Hepatocyte (in vitro differentiated cells): ENCODE data around the gene RNF182. TPM values are rescaled to one million over a fixed set of nuclear protein-coding genes. Genes with fewer than 3 reads are reported as not detected.
A peak's percentile ranks its signal among the peaks of the same experiment; 100 is the strongest.

ENCODE experiments used
- DNase-seq: peaks from one replicate; pipeline ENCODE4 v3.0.0-alpha.2; 2016; ENCODE audit warnings: low spot score
- H2AFZ ChIP-seq: fragments of 200-600 bp; sonication (generic); 2 replicates; pipeline ENCODE4 v1.6.0; 2016; ENCODE audit warnings: antibody characterized with exemption, mild to moderate bottlenecking
- H3K27ac ChIP-seq: fragments of 200-600 bp; sonication (generic); 2 replicates; pipeline ENCODE4 v1.5.1; 2016; ENCODE audit warnings: mild to moderate bottlenecking
- H3K27me3 ChIP-seq: fragments of 200-600 bp; sonication (generic); 2 replicates; pipeline ENCODE4 v1.6.1; 2016
- H3K36me3 ChIP-seq: fragments of 200-600 bp; sonication (generic); replicated peaks from 2 replicates; pipeline ENCODE4 v1.5.1; 2016; ENCODE audit warnings: low read depth; ENCODE audit not compliant: insufficient read depth
- H3K4me1 ChIP-seq: fragments of 200-600 bp; sonication (generic); 2 replicates; pipeline ENCODE4 v1.5.1; 2016; ENCODE audit warnings: mild to moderate bottlenecking, moderate library complexity; ENCODE audit not compliant: insufficient read depth
- H3K4me2 ChIP-seq: fragments of 200-600 bp; sonication (generic); 2 replicates; pipeline ENCODE4 v1.6.0; 2016
- H3K4me3 ChIP-seq: fragments of 200-600 bp; sonication (generic); 2 replicates; pipeline ENCODE4 v1.5.1; 2016; ENCODE audit warnings: mild to moderate bottlenecking
- H3K79me2 ChIP-seq: fragments of 200-600 bp; sonication (generic); 2 replicates; pipeline ENCODE4 v1.6.0; 2017; ENCODE audit warnings: mild to moderate bottlenecking
- H3K9me2 ChIP-seq: fragments of 200-600 bp; sonication (generic); replicated peaks from 2 replicates; pipeline ENCODE4 v1.6.0; 2017; ENCODE audit warnings: mild to moderate bottlenecking; ENCODE audit not compliant: insufficient read depth
- H3K9me3 ChIP-seq: fragments of 200-600 bp; sonication (generic); 2 replicates; pipeline ENCODE4 v1.5.1; 2016; ENCODE audit warnings: low read depth, mild to moderate bottlenecking
- H4K20me1 ChIP-seq: fragments of 200-600 bp; sonication (generic); 2 replicates; pipeline ENCODE4 v1.6.0; 2016; ENCODE audit warnings: mild to moderate bottlenecking; ENCODE audit not compliant: insufficient read depth, poor library complexity, severe bottlenecking
- EZH2 ChIP-seq: fragments of 200-600 bp; sonication (generic); IDR thresholded peaks from 2 replicates; pipeline ENCODE4 v1.6.1; 2016; ENCODE audit warnings: antibody characterized with exemption, mild to moderate bottlenecking, borderline replicate concordance
- EZH2phosphoT487 ChIP-seq: fragments of 200-600 bp; sonication (generic); IDR thresholded peaks from one replicate; pipeline ENCODE4 v1.6.1; 2018; ENCODE audit warnings: antibody characterized with exemption, mild to moderate bottlenecking, low read depth, moderate library complexity; ENCODE audit not compliant: unreplicated experiment, severe bottlenecking
- WGBS: methylation state at CpG from one replicate; pipeline ENCODE4 v1.1.6; 2016; ENCODE audit warnings: low lambda C conversion rate; ENCODE audit errors: missing lambda C conversion rate; 5-methylcytosine and 5-hydroxymethylcytosine counted together
- polyA plus RNA-seq: library from polyadenylated mRNA; unstranded; fragments of >200 nt; fragmentation: Nextera tagmentation; extraction: Ambion mirVana; gene quantifications from 2 replicates; pipeline ENCODE4 v1.2.1, GENCODE V29; 2016
- total RNA-seq: library from RNA; depleted of rRNA; stranded (reverse); fragments of >200 nt; gene quantifications from 2 replicates; pipeline ENCODE4 v1.2.3, GENCODE V29; 2014
- TF ChIP-seq, protein P1 (sequence below): fragments of 200-600 bp; sonication (generic); IDR thresholded peaks from 2 replicates; pipeline ENCODE4 v1.5.1; 2016; ENCODE audit warnings: antibody characterized with exemption, mild to moderate bottlenecking; ENCODE audit not compliant: poor library complexity

RNF182 gene
- total and polyA plus RNA-seq, 2 experiments from 2014 or later, result 2.0 TPM; not detected in 1

DNA sequence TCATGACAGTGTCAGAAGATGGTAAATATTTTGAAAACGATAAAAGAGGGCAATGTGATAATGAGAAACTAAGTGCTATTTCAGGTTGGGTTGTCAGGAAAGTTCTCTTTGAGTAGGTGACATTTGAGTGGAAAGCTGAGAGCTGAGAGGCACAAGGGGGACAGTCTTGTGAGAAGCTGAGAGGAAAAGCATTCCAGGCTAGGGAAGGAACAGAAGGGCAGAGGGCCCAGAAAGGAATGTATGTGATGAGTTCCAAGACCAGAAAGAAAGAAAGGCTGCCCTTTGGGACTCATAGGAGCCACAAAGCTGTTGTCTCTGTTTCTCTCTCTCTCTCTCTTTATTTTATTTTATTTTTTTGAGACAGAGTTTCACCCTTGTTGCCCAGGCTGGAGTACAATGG is 7.6 kb upstream of the RNF182 start:
- Histone ChIP-seq H3K4me1 (peaks cover 11% of the 10 kb centered on the region), H3K9me3 (no peaks in the 10 kb centered on the region), H3K9me2 (no peaks in the 10 kb centered on the region), H3K27me3 (no peaks in the 10 kb centered on the region), H3K36me3 (no peaks in the 10 kb centered on the region), H3K27ac (peak overlapping the region; percentile 64), H3K79me2 (no peaks in the 10 kb centered on the region), H2AFZ (no peak overlapping the region), H3K4me2 (no peak overlapping the region), H3K4me3 (no peak overlapping the region), H4K20me1 (no peaks in the 10 kb centered on the region)
- 40% methylated on average over 1 of the region's 1 CpG for whole genome bisulfite sequencing
- no peak for DNase-seq
- TF ChIP-seq, protein P1, sequence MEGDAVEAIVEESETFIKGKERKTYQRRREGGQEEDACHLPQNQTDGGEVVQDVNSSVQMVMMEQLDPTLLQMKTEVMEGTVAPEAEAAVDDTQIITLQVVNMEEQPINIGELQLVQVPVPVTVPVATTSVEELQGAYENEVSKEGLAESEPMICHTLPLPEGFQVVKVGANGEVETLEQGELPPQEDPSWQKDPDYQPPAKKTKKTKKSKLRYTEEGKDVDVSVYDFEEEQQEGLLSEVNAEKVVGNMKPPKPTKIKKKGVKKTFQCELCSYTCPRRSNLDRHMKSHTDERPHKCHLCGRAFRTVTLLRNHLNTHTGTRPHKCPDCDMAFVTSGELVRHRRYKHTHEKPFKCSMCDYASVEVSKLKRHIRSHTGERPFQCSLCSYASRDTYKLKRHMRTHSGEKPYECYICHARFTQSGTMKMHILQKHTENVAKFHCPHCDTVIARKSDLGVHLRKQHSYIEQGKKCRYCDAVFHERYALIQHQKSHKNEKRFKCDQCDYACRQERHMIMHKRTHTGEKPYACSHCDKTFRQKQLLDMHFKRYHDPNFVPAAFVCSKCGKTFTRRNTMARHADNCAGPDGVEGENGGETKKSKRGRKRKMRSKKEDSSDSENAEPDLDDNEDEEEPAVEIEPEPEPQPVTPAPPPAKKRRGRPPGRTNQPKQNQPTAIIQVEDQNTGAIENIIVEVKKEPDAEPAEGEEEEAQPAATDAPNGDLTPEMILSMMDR, result no peak
- TF ChIP-seq EZH2phosphoT487, result no peak
- no peak for TF ChIP-seq EZH2

DNA sequence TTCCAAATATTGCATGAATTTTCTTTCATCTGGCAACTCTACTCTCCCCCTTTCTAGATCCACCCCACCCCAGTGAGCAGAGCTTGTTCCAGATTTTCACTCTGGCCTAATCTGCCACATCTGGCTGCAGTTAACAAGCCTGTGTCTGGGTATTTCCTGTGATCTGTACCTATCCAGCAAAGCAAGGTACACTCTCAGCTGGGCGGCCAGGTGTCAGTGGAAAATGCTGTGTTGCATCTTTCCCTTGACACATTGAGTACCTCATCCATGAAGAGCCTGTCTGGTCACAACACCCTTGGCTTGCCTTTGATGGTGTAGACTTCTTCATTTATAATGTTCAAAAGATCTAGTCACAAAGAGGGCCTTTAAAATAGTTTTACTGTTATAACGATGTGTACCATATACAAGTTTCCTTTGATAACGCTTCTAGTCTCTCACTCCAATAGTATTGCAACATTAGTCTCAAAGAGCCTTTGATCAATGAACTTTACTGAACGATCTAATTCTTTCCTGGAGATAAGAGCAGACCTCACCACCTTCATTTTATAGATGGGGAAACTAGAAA is 6.0 kb upstream of the RNF182 start:
- H4K20me1 ChIP-seq, result no peaks in the 10 kb centered on the region
- H3K27ac ChIP-seq, result no peak overlapping the region
- no peak for DNase-seq

DNA sequence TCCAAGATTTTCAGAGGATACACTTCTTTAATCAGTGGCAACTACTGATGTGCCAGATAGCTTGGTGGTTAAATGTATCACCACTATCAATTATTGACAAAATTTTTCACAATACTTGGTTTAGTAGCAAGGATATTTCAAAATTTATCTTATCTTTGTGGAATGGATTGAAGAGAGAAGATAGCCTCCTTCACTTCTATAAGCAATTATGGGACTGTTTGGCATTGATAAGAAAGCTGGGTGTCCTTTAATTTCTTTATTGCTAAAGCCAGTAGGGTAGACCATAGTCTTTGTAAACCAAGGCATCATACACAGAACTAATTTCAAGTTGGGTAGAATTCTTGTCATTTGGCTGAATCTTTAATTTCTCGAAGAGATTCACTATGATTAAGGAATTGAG is 4.9 kb upstream of the RNF182 start:
- H3K9me3 ChIP-seq, result no peaks in the 10 kb centered on the region
- H3K36me3 ChIP-seq, result no peaks in the 10 kb centered on the region
- peaks cover 16% of the 10 kb centered on the region for H3K27me3 ChIP-seq
- H4K20me1 ChIP-seq, result no peaks in the 10 kb centered on the region
- H3K4me3 ChIP-seq, result no peak overlapping the region
- H3K9me2 ChIP-seq, result no peaks in the 10 kb centered on the region
- no peak overlapping the region for H3K4me2 ChIP-seq
- no peak for DNase-seq
- H2AFZ ChIP-seq, result no peak overlapping the region
- peaks cover 11% of the 10 kb centered on the region for H3K4me1 ChIP-seq
- H3K27ac ChIP-seq, result no peak overlapping the region
- H3K79me2 ChIP-seq, result no peaks in the 10 kb centered on the region
- WGBS, result 88% methylated on average over 1 of the region's 1 CpG
- TF ChIP-seq EZH2phosphoT487 (no peak), EZH2 (no peak)
- TF ChIP-seq, protein P1, result no peak

More for the DNA sequence above, 6.0 kb upstream of the RNF182 start:
- Histone ChIP-seq H3K4me3 (no peak overlapping the region), H2AFZ (no peak overlapping the region), H3K4me1 (peaks cover 11% of the 10 kb centered on the region), H3K9me2 (no peaks in the 10 kb centered on the region), H3K27me3 (peaks cover 12% of the 10 kb centered on the region), H3K79me2 (no peaks in the 10 kb centered on the region), H3K36me3 (no peaks in the 10 kb centered on the region), H3K9me3 (no peaks in the 10 kb centered on the region), H3K4me2 (no peak overlapping the region)
- WGBS, result 48% methylated on average over 4 of the region's 4 CpGs
- no peak for TF ChIP-seq EZH2
- TF ChIP-seq, protein P1, result no peak
- no peak for TF ChIP-seq EZH2phosphoT487
